ENCODE measurements around the gene CCDC40. TPM values are rescaled to one million over a fixed set of nuclear protein-coding genes. Genes with fewer than 3 reads are reported as not detected.

Gene CCDC40
- total and polyA plus RNA-seq, 2 donors (not counting 1 experiment from before 2014, with no cell fraction given), result 0.63 to 3.2 TPM

DNA sequence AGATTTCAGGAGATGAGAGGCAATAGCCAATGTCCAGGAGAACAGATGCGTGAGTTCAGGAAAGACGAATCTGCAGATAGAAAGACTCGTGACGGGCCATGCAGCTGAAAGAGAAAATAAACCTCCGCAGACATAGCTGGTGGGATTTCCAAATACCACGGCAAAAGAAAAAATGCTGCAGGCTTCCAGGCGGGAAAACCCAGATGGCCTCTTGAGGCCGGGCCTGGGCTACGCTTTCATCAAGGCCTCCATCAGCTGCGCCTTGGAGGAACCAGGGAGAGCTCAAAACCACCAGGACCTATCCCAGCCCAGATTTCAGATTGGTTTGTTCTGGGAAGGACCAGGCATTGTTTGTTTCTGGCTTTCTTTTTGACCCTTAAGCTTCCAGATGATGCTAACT is 16.7 kb downstream of the CCDC40 start:
- H3K27ac Mint-ChIP-seq, result no peak overlapping the region
- ChIA-PET CTCF (no interaction called here), POLR2A (no interaction called here)
- TF ChIP-seq, protein P1, sequence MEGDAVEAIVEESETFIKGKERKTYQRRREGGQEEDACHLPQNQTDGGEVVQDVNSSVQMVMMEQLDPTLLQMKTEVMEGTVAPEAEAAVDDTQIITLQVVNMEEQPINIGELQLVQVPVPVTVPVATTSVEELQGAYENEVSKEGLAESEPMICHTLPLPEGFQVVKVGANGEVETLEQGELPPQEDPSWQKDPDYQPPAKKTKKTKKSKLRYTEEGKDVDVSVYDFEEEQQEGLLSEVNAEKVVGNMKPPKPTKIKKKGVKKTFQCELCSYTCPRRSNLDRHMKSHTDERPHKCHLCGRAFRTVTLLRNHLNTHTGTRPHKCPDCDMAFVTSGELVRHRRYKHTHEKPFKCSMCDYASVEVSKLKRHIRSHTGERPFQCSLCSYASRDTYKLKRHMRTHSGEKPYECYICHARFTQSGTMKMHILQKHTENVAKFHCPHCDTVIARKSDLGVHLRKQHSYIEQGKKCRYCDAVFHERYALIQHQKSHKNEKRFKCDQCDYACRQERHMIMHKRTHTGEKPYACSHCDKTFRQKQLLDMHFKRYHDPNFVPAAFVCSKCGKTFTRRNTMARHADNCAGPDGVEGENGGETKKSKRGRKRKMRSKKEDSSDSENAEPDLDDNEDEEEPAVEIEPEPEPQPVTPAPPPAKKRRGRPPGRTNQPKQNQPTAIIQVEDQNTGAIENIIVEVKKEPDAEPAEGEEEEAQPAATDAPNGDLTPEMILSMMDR (IDR thresholded peaks at IDR 0.05), result no peak
- TF ChIP-seq EZH2 (IDR thresholded peaks at IDR 0.05; ENCODE audit: borderline replicate concordance, insufficient read depth, low read depth, low read length, poor library complexity, severe bottlenecking), result no peak
- H3K9me3 Mint-ChIP-seq (ENCODE audit: insufficient read depth), result no peaks in the 10 kb centered on the region
- Histone ChIP-seq H3K9me3 (ENCODE audit: control extremely low read depth in 1 of 3, control insufficient read depth in 2 of 3, insufficient read depth in 1 of 3, low read length in 2 of 3) (no peaks in the 10 kb centered on the region), H3K4me1 (ENCODE audit: control insufficient read depth in 2 of 2, insufficient read depth in 2 of 2, low read length in 2 of 2) (no peaks in the 10 kb centered on the region), H2AFZ (ENCODE audit: insufficient read depth, low read depth, low read length, poor library complexity, severe bottlenecking) (no peak overlapping the region), H3K4me3 (ENCODE audit: control extremely low read depth in 1 of 5, extremely low read depth in 1 of 5, insufficient read depth in 1 of 5, low read depth in 2 of 5, low read length in 4 of 5) (no peak overlapping the region), H3K9ac (ENCODE audit: low read length) (no peak overlapping the region), H3K27me3 (replicated peaks in 1 of 4; ENCODE audit: control extremely low read depth in 1 of 4, control insufficient read depth in 3 of 4, insufficient read depth in 4 of 4, low read length in 3 of 4) (no peaks in the 10 kb centered on the region), H3K79me2 (ENCODE audit: control insufficient read depth, insufficient read depth, low read length) (no peaks in the 10 kb centered on the region), H3K4me2 (replicated peaks; ENCODE audit: low read depth, low read length, poor library complexity, severe bottlenecking) (no peak overlapping the region), H3K36me3 (replicated peaks in 1 of 2; ENCODE audit: control extremely low read depth in 1 of 2, control insufficient read depth in 1 of 2, extremely low read depth in 1 of 2, insufficient read depth in 2 of 2, low read length in 1 of 2) (no peaks in the 10 kb centered on the region), H3K27ac (ENCODE audit: low read length in 2 of 2) (no peak overlapping the region), H4K20me1 (ENCODE audit: control insufficient read depth, insufficient read depth, low read length, poor library complexity, severe bottlenecking) (no peaks in the 10 kb centered on the region)
- ATAC-seq (ENCODE audit: low read depth) (no peak), DNase-seq (no peak)
- peaks cover 11% of the 10 kb centered on the region for H3K27me3 Mint-ChIP-seq
- WGBS (ENCODE audit: insufficient coverage), result 98% methylated on average over 8 of the region's 10 CpGs
- H3K4me3 Mint-ChIP-seq, result no peak overlapping the region
- no peaks in the 10 kb centered on the region for H3K4me1 Mint-ChIP-seq
- intact Hi-C loops (cut with micrococcal nuclease), result no loop called here

DNA sequence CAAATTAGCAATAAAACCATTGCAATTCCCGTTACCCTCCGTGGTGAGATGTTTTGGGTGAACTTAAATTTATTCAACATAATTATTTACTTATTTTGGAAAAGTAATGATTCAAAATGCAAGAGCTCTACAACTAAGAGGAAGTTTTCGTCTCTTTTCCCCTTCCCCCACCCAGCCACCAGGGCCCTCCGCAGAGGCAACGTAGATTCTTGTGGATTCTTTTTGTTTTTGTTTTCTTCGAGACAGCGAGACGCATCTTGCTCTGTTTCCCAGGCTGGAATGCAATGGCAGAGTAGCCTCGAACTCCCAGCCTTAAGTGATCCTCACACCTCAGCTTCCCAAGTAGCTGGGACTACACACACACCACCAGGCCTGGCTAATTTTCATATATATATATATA is 19.2 kb downstream of the CCDC40 start:
- Mint-ChIP-seq H3K9me3 (ENCODE audit: insufficient read depth) (no peaks in the 10 kb centered on the region), H3K27ac (no peak overlapping the region), H3K4me1 (no peaks in the 10 kb centered on the region), H3K4me3 (no peak overlapping the region), H3K27me3 (peaks cover 10% of the 10 kb centered on the region)
- no peaks in the 10 kb centered on the region for H4K20me1 ChIP-seq (ENCODE audit: control insufficient read depth, insufficient read depth, low read length, poor library complexity, severe bottlenecking)
- H2AFZ ChIP-seq (ENCODE audit: insufficient read depth, low read depth, low read length, poor library complexity, severe bottlenecking), result no peak overlapping the region
- no peaks in the 10 kb centered on the region for H3K79me2 ChIP-seq (ENCODE audit: control insufficient read depth, insufficient read depth, low read length)
- H3K4me2 ChIP-seq (replicated peaks; ENCODE audit: low read depth, low read length, poor library complexity, severe bottlenecking), result no peak overlapping the region
- ChIA-PET CTCF (no interaction called here), POLR2A (no interaction called here)
- intact Hi-C loops (cut with micrococcal nuclease), result no loop called here
- H3K36me3 ChIP-seq (replicated peaks in 1 of 2; ENCODE audit: control extremely low read depth in 1 of 2, control insufficient read depth in 1 of 2, extremely low read depth in 1 of 2, insufficient read depth in 2 of 2, low read length in 1 of 2), result no peaks in the 10 kb centered on the region
- H3K4me3 ChIP-seq (ENCODE audit: control extremely low read depth in 1 of 5, extremely low read depth in 1 of 5, insufficient read depth in 1 of 5, low read depth in 2 of 5, low read length in 4 of 5), result no peak overlapping the region
- TF ChIP-seq, protein P1 (IDR thresholded peaks at IDR 0.05), result no peak
- TF ChIP-seq EZH2 (IDR thresholded peaks at IDR 0.05; ENCODE audit: borderline replicate concordance, insufficient read depth, low read depth, low read length, poor library complexity, severe bottlenecking), result no peak
- no peaks in the 10 kb centered on the region for H3K4me1 ChIP-seq (ENCODE audit: control insufficient read depth in 2 of 2, insufficient read depth in 2 of 2, low read length in 2 of 2)
- H3K9ac ChIP-seq (ENCODE audit: low read length), result no peak overlapping the region
- ATAC-seq (ENCODE audit: low read depth) (no peak), DNase-seq (no peak)
- 100% methylated on average over 2 of the region's 9 CpGs for WGBS (ENCODE audit: insufficient coverage)
- H3K9me3 ChIP-seq (ENCODE audit: control extremely low read depth in 1 of 3, control insufficient read depth in 2 of 3, insufficient read depth in 1 of 3, low read length in 2 of 3), result no peaks in the 10 kb centered on the region
- H3K27ac ChIP-seq (ENCODE audit: low read length in 2 of 2), result no peak overlapping the region
- no peaks in the 10 kb centered on the region for H3K27me3 ChIP-seq (replicated peaks in 1 of 4; ENCODE audit: control extremely low read depth in 1 of 4, control insufficient read depth in 3 of 4, insufficient read depth in 4 of 4, low read length in 3 of 4)

All from B cell (primary cell).